Osteocyte (in vitro differentiated cells): ENCODE data around the gene CLDN20. TPM values are rescaled to one million over a fixed set of nuclear protein-coding genes. Genes with fewer than 3 reads are reported as not detected.
A peak's percentile ranks its signal among the peaks of the same experiment; 100 is the strongest.
"Not testable (repeated sequence)": the region's sequence is repeated elsewhere in the genome, so short reads cannot be mapped to it uniquely, and the experiment has no call there.

Experiments
- DNase-seq: peaks from one replicate; pipeline ENCODE4 v3.0.0; 2021; ENCODE audit warnings: mixed read lengths; ENCODE audit not compliant: unreplicated experiment; ENCODE audit errors: extremely low spot score
- H3K27ac Mint-ChIP-seq: one replicate; pipeline ENCODE4 v1.8.0; 2021; ENCODE audit warnings: mild to moderate bottlenecking, mixed read lengths; ENCODE audit not compliant: unreplicated experiment
- H3K27me3 Mint-ChIP-seq: one replicate; pipeline ENCODE4 v1.8.0; 2021; ENCODE audit warnings: mixed read lengths; ENCODE audit not compliant: unreplicated experiment
- H3K36me3 Mint-ChIP-seq: one replicate; pipeline ENCODE4 v1.8.0; 2021; ENCODE audit warnings: mixed read lengths; ENCODE audit not compliant: unreplicated experiment
- H3K4me1 Mint-ChIP-seq: one replicate; pipeline ENCODE4 v1.8.0; 2021; ENCODE audit warnings: mixed read lengths; ENCODE audit not compliant: unreplicated experiment
- H3K4me3 Mint-ChIP-seq: one replicate; pipeline ENCODE4 v1.8.0; 2021; ENCODE audit warnings: mild to moderate bottlenecking, moderate library complexity, mixed read lengths; ENCODE audit not compliant: unreplicated experiment
- H3K9me3 Mint-ChIP-seq: one replicate; pipeline ENCODE4 v1.8.0; 2021; ENCODE audit warnings: mixed read lengths; ENCODE audit not compliant: unreplicated experiment
- CTCF ChIP-seq: fragments of 200-600 bp; sonication (generic); IDR thresholded peaks from 2 replicates; pipeline ENCODE4 v1.5.0; 2021; ENCODE audit warnings: antibody characterized with exemption, mild to moderate bottlenecking, moderate library complexity
- total RNA-seq: library from RNA; stranded (reverse); gene quantifications from 2 replicates; pipeline ENCODE4 v1.2.1, GENCODE V29; 2021

Gene CLDN20
- total RNA-seq, 1 donor from 2014 or later = not detected

GRCh38 chr6:155268088-155268867 lies 4.5 kb downstream of the CLDN20 start:
- TF ChIP-seq CTCF = peak; percentile 58
- not testable (repeated sequence) for DNase-seq, H3K36me3 Mint-ChIP-seq, H3K9me3 Mint-ChIP-seq, H3K4me3 Mint-ChIP-seq, H3K27me3 Mint-ChIP-seq
- Mint-ChIP-seq H3K27ac (peak overlapping the region; percentile 31), H3K4me1 (peaks cover 40% of the 10 kb centered on the region)

GRCh38 chr6:155269765-155270164 lies 6.0 kb downstream of the CLDN20 start:
- Mint-ChIP-seq H3K27ac (no peak overlapping the region), H3K36me3 (peaks cover 9% of the 10 kb centered on the region), H3K27me3 (no peaks in the 10 kb centered on the region), H3K4me3 (no peak overlapping the region), H3K9me3 (no peaks in the 10 kb centered on the region), H3K4me1 (peaks cover 41% of the 10 kb centered on the region)
- TF ChIP-seq CTCF = no peak
- no peak for DNase-seq

- Mint-ChIP-seq H3K4me1 (peaks cover 37% of the 10 kb centered on the region), H3K27ac (no peak overlapping the region), H3K4me3 (no peak overlapping the region), H3K27me3 (no peaks in the 10 kb centered on the region), H3K36me3 (peaks cover 13% of the 10 kb centered on the region), H3K9me3 (no peaks in the 10 kb centered on the region)
- DNase-seq = no peak
- no peak for TF ChIP-seq CTCF
Observed at GRCh38 chr6:155270561-155271091, 6.8 kb downstream of the CLDN20 start.

GRCh38 chr6:155271145-155271544 lies 7.3 kb downstream of the CLDN20 start:
- DNase-seq = no peak
- peaks cover 13% of the 10 kb centered on the region for H3K36me3 Mint-ChIP-seq
- H3K9me3 Mint-ChIP-seq = no peaks in the 10 kb centered on the region
- no peaks in the 10 kb centered on the region for H3K27me3 Mint-ChIP-seq
- H3K4me1 Mint-ChIP-seq = peaks cover 41% of the 10 kb centered on the region
- H3K27ac Mint-ChIP-seq = no peak overlapping the region
- no peak overlapping the region for H3K4me3 Mint-ChIP-seq
- no peak for TF ChIP-seq CTCF

GRCh38 chr6:155272353-155273232 lies 8.8 kb downstream of the CLDN20 start:
- Mint-ChIP-seq H3K4me3 (no peak overlapping the region), H3K27me3 (no peaks in the 10 kb centered on the region), H3K36me3 (peaks cover 8% of the 10 kb centered on the region), H3K4me1 (peaks cover 41% of the 10 kb centered on the region), H3K9me3 (no peaks in the 10 kb centered on the region), H3K27ac (peak overlapping the region; percentile 81)
- DNase-seq = no peak
- no peak for TF ChIP-seq CTCF
